H9 (cell line): ENCODE results near the gene CTDSPL. TPM values are rescaled to one million over a fixed set of nuclear protein-coding genes. Genes with fewer than 3 reads are reported as not detected.

Experiments
- DNase-seq: peaks from one replicate; pipeline ENCODE4 v3.0.0-alpha.2; 2017
- H2AFZ ChIP-seq: one replicate; pipeline ENCODE4 v1.6.1; 2013; ENCODE audit warnings: mild to moderate bottlenecking, low read length, control low read depth, moderate library complexity
- H2AK5ac ChIP-seq: 2 replicates; pipeline ENCODE4 v1.6.1; 2013; ENCODE audit warnings: low read length, control low read depth, mixed read lengths; ENCODE audit not compliant: insufficient read length
- H2BK120ac ChIP-seq: one replicate; pipeline ENCODE4 v1.6.1; 2013; ENCODE audit warnings: low read depth, mild to moderate bottlenecking, low read length, control low read depth, inconsistent platforms; ENCODE audit not compliant: poor library complexity, severe bottlenecking
- H2BK12ac ChIP-seq: 2 replicates; pipeline ENCODE4 v1.6.1; 2013; ENCODE audit warnings: low read length, control low read depth, mixed read lengths, low read depth; ENCODE audit not compliant: insufficient read length
- H2BK15ac ChIP-seq: 2 replicates; pipeline ENCODE4 v1.6.1; 2013; ENCODE audit warnings: low read depth, low read length, control low read depth
- H2BK20ac ChIP-seq: one replicate; pipeline ENCODE4 v1.6.1; 2013; ENCODE audit warnings: low read depth, mild to moderate bottlenecking, low read length, control low read depth, inconsistent platforms; ENCODE audit not compliant: poor library complexity, severe bottlenecking
- H2BK5ac ChIP-seq: 2 replicates; pipeline ENCODE4 v1.6.1; 2013; ENCODE audit warnings: low read length, control low read depth, mixed read lengths; ENCODE audit not compliant: insufficient read length
- H3K14ac ChIP-seq: 2 replicates; pipeline ENCODE4 v1.6.1; 2013; ENCODE audit warnings: low read length, control low read depth; ENCODE audit not compliant: insufficient read depth
- H3K18ac ChIP-seq: 2 replicates; pipeline ENCODE4 v1.6.1; 2013; ENCODE audit warnings: low read depth, mild to moderate bottlenecking, mixed read lengths, low read length, control low read depth; ENCODE audit not compliant: insufficient read length
- H3K23ac ChIP-seq: 2 replicates; pipeline ENCODE4 v1.6.1; 2013; ENCODE audit warnings: low read length, control low read depth, mixed read lengths, low read depth; ENCODE audit not compliant: insufficient read length
- H3K23me2 ChIP-seq: 2 replicates; pipeline ENCODE4 v1.6.1; 2013; ENCODE audit warnings: low read depth, mild to moderate bottlenecking, mixed read lengths, low read length, control low read depth; ENCODE audit not compliant: insufficient read length, poor library complexity, severe bottlenecking
- H3K27ac ChIP-seq: 2 replicates; pipeline ENCODE4 v1.5.1; 2013; ENCODE audit warnings: low read length, control low read depth, mixed read lengths, low read depth; ENCODE audit not compliant: insufficient read length
- H3K27me3 ChIP-seq: 2 replicates; pipeline ENCODE4 v1.6.1; 2013; ENCODE audit warnings: low read length, control low read depth, inconsistent platforms; ENCODE audit not compliant: insufficient read depth
- H3K4ac ChIP-seq: 2 replicates; pipeline ENCODE4 v1.6.1; 2013; ENCODE audit warnings: low read depth, mild to moderate bottlenecking, control low read depth, inconsistent platforms, low read length, moderate library complexity
- H3K4me1 ChIP-seq: 2 replicates; pipeline ENCODE4 v1.6.1; 2013; ENCODE audit warnings: low read length, control low read depth, inconsistent platforms; ENCODE audit not compliant: insufficient read depth
- H3K4me2 ChIP-seq: 2 replicates; pipeline ENCODE4 v1.6.1; 2013; ENCODE audit warnings: low read length, control low read depth, mixed read lengths; ENCODE audit not compliant: insufficient read length, insufficient read depth
- H3K56ac ChIP-seq: 2 replicates; pipeline ENCODE4 v1.6.1; 2013; ENCODE audit warnings: low read depth, mild to moderate bottlenecking, mixed read lengths, low read length, control low read depth; ENCODE audit not compliant: insufficient read length
- H3K79me1 ChIP-seq: 2 replicates; pipeline ENCODE4 v1.6.1; 2013; ENCODE audit warnings: low read depth, mild to moderate bottlenecking, moderate library complexity, low read length, control low read depth, inconsistent platforms; ENCODE audit not compliant: insufficient read depth, poor library complexity, severe bottlenecking
- H3K79me2 ChIP-seq: 2 replicates; pipeline ENCODE4 v1.6.1; 2013; ENCODE audit warnings: low read length, control low read depth, inconsistent platforms; ENCODE audit not compliant: insufficient read depth
- H3K9ac ChIP-seq: 2 replicates; pipeline ENCODE4 v1.6.1; 2013; ENCODE audit warnings: low read length, control low read depth, mixed read lengths; ENCODE audit not compliant: insufficient read length; ENCODE audit errors: extremely low read depth
- H3K9me3 ChIP-seq: one replicate; pipeline ENCODE4 v1.6.1; 2013; ENCODE audit warnings: low read depth, low read length, inconsistent platforms; ENCODE audit not compliant: control insufficient read depth
- H3T11ph ChIP-seq: one replicate; pipeline ENCODE4 v1.6.1; 2013; ENCODE audit warnings: mild to moderate bottlenecking, low read length, control low read depth, inconsistent platforms
- H4K20me1 ChIP-seq: one replicate; pipeline ENCODE4 v1.6.1; 2013; ENCODE audit not compliant: control insufficient read depth, insufficient read length, insufficient read depth
- H4K5ac ChIP-seq: 2 replicates; pipeline ENCODE4 v1.6.1; 2013; ENCODE audit warnings: low read depth, mild to moderate bottlenecking, mixed read lengths, low read length, control low read depth; ENCODE audit not compliant: insufficient read length
- H4K8ac ChIP-seq: replicated peaks from 2 replicates; pipeline ENCODE4 v1.6.1; 2013; ENCODE audit warnings: low read length, control low read depth, mixed read lengths, low read depth; ENCODE audit not compliant: insufficient read length
- H4K91ac ChIP-seq: 2 replicates; pipeline ENCODE4 v1.6.1; 2013; ENCODE audit warnings: low read depth, mild to moderate bottlenecking, moderate library complexity, mixed read lengths, low read length, control low read depth; ENCODE audit not compliant: insufficient read length
- H3K27ac Mint-ChIP-seq, 3 experiments: 2 replicates in 2 of 3; 3 replicates in 1 of 3; pipeline ENCODE4 v1.8.0; 2020 to 2021; ENCODE audit warnings: mixed read lengths in 3 of 3, mild to moderate bottlenecking in 1 of 3, moderate library complexity in 1 of 3
- H3K27me3 Mint-ChIP-seq: 2 replicates; pipeline ENCODE4 v1.8.0; 2021; ENCODE audit warnings: low read depth, mild to moderate bottlenecking, moderate library complexity, mixed read lengths
- H3K36me3 Mint-ChIP-seq, 3 experiments: 2 replicates in 2 of 3; 3 replicates in 1 of 3; pipeline ENCODE4 v1.8.0; 2020 to 2021; ENCODE audit warnings: low read depth in 3 of 3, mixed read lengths in 3 of 3; ENCODE audit not compliant: insufficient read depth in 1 of 3
- H3K4me1 Mint-ChIP-seq, 2 experiments: 2 replicates each; pipeline ENCODE4 v1.8.0; 2020; ENCODE audit warnings: mixed read lengths in 2 of 2
- H3K4me3 Mint-ChIP-seq, 2 experiments: 2 replicates in 1 of 2; 3 replicates in 1 of 2; pipeline ENCODE4 v1.8.0; 2020 to 2021; ENCODE audit warnings: mild to moderate bottlenecking in 2 of 2, mixed read lengths in 2 of 2, moderate library complexity in 1 of 2
- H3K9me3 Mint-ChIP-seq, 2 experiments: 2 replicates in 1 of 2; 3 replicates in 1 of 2; pipeline ENCODE4 v1.8.0; 2020; ENCODE audit warnings: mild to moderate bottlenecking in 2 of 2, mixed read lengths in 2 of 2, moderate library complexity in 1 of 2
- CTCF ChIP-seq: fragments of 200-600 bp; sonication (generic); conservative IDR thresholded peaks from 3 replicates; pipeline ENCODE4 v1.8.0; 2021; ENCODE audit warnings: antibody characterized with exemption, mild to moderate bottlenecking
- WGBS: extraction: QIAGEN DNeasy Blood & Tissue Kit; methylation state at CpG from one replicate; pipeline ENCODE4 v1.1.7; 2013; ENCODE audit warnings: missing lambda C conversion rate, low lambda C conversion rate, mixed read lengths; ENCODE audit not compliant: insufficient read length; ENCODE audit errors: extremely low coverage; 5-methylcytosine and 5-hydroxymethylcytosine counted together
- total RNA-seq: library from RNA; stranded (reverse); gene quantifications from 2 replicates; pipeline ENCODE4 v1.2.1, GENCODE V29; 2021

The CTDSPL gene
- total RNA-seq, 1 experiment from 2014 or later = 20.8 TPM

DNA sequence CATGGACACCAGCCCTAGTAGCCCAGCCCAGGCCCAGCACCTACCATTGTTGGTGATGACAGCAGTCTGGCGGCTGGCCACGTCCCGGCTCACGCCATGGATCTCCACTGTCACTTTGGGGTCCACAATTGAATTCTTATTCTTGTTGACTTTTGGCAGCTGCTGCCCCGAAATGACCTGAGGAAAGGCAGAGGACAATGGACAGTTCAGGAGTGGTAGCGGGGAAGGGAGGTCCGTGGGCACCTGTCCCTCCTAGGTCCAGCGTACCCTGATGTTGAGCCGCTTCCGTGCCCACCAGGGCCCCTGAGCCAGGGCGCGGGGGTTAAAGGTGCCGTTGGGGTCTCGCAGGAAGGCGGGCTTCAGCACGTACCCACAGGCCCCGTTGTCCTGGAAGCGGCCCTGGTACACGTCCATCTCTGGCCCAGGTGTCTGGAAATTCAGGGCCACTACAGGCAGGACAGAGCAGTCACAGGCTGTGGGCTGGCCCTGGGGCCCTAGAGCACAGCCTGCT is 146.6 kb downstream of the CTDSPL start:
- Histone ChIP-seq H3K79me1 (no peaks in the 10 kb centered on the region), H4K20me1 (no peaks in the 10 kb centered on the region), H3K23me2 (no peaks in the 10 kb centered on the region), H3T11ph (no peak overlapping the region), H3K27ac (no peak overlapping the region), H2BK5ac (no peak overlapping the region), H2AFZ (no peak overlapping the region), H3K4ac (no peak overlapping the region), H4K5ac (no peak overlapping the region), H3K79me2 (no peaks in the 10 kb centered on the region), H3K56ac (no peak overlapping the region), H4K8ac (no peak overlapping the region), H4K91ac (no peak overlapping the region), H3K9me3 (no peaks in the 10 kb centered on the region), H3K18ac (no peak overlapping the region), H3K9ac (no peak overlapping the region), H2BK20ac (no peak overlapping the region), H2BK12ac (no peak overlapping the region), H3K4me2 (no peak overlapping the region), H3K4me1 (no peaks in the 10 kb centered on the region), H2BK120ac (no peak overlapping the region), H3K23ac (no peak overlapping the region), H3K14ac (no peak overlapping the region), H3K27me3 (no peaks in the 10 kb centered on the region), H2BK15ac (no peak overlapping the region), H2AK5ac (no peak overlapping the region)
- peaks cover 0 to 17% (median 16%) of the 10 kb centered on the region in 3 experiments; a peak in 6 of 7 replicates for H3K36me3 Mint-ChIP-seq
- H3K27me3 Mint-ChIP-seq = no peaks in the 10 kb centered on the region
- H3K4me1 Mint-ChIP-seq = peaks cover 7 to 8% of the 10 kb centered on the region in 2 experiments
- no CpG with 5 or more reads among the region's 19 CpGs for WGBS
- no peaks in the 10 kb centered on the region; a peak in 1 of 5 replicates for H3K9me3 Mint-ChIP-seq
- H3K4me3 Mint-ChIP-seq = no peak overlapping the region
- no peak for TF ChIP-seq CTCF
- DNase-seq = no peak
- H3K27ac Mint-ChIP-seq = no peak overlapping the region
